ENCODE data around the gene CYP19A1.

Gene CYP19A1

DNA sequence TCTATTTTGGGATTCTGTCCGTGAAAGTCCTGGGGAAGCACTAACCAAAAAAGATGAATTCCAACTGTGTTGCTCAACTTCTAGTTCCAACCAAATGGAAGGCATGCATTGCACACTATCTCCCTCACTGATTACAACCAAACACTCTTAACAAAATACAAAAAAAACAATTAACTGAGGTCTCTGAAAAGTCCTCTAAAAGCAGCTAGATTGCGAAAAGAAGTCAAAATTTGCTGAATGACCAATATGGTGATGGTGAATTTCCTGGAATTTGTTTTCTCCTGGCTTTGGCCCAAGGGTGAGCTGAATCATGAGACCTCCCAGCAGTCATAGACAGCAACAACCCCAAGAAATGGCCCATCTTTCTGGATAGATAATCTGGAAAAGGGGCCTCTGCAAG, 28.3 kb downstream of the CYP19A1 start:
- DNase-seq: no peak
- H3K27ac Mint-ChIP-seq: no peak overlapping the region
- no peaks in the 10 kb centered on the region for H3K9me3 Mint-ChIP-seq
- H3K27me3 Mint-ChIP-seq (ENCODE audit: low read depth, poor library complexity): peaks cover 3% of the 10 kb centered on the region
- TF ChIP-seq, protein P1, sequence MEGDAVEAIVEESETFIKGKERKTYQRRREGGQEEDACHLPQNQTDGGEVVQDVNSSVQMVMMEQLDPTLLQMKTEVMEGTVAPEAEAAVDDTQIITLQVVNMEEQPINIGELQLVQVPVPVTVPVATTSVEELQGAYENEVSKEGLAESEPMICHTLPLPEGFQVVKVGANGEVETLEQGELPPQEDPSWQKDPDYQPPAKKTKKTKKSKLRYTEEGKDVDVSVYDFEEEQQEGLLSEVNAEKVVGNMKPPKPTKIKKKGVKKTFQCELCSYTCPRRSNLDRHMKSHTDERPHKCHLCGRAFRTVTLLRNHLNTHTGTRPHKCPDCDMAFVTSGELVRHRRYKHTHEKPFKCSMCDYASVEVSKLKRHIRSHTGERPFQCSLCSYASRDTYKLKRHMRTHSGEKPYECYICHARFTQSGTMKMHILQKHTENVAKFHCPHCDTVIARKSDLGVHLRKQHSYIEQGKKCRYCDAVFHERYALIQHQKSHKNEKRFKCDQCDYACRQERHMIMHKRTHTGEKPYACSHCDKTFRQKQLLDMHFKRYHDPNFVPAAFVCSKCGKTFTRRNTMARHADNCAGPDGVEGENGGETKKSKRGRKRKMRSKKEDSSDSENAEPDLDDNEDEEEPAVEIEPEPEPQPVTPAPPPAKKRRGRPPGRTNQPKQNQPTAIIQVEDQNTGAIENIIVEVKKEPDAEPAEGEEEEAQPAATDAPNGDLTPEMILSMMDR (IDR thresholded peaks at IDR 0.05): no peak
- H3K36me3 Mint-ChIP-seq (ENCODE audit: low read depth): no peaks in the 10 kb centered on the region
- no peak overlapping the region for H3K4me3 Mint-ChIP-seq
- H3K4me1 Mint-ChIP-seq: peaks cover 28% of the 10 kb centered on the region

DNA sequence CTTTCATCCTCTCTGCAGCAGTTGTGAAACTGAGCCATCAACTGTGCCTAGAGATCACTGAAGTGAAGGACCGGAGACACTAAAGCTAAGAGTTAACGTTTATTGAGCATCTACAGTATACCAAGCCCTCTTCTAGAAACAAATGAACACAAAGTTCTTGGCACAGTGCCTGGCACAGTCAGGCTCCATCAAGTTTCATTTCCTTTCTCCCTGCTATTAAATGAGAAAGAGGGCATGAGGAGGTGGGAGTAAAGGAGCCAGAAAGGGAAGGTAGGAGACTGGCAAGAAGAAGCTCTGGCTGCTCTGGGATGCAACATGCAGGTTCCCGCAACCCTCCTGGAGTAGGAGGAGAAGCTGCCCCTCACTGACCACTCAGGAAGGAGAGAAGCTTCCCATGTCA, 30.6 kb downstream of the CYP19A1 start:
- Mint-ChIP-seq H3K27me3 (ENCODE audit: low read depth, poor library complexity) (no peaks in the 10 kb centered on the region), H3K36me3 (ENCODE audit: low read depth) (no peaks in the 10 kb centered on the region), H3K27ac (no peak overlapping the region), H3K9me3 (no peaks in the 10 kb centered on the region), H3K4me1 (peaks cover 22% of the 10 kb centered on the region), H3K4me3 (no peak overlapping the region)
- TF ChIP-seq, protein P1 (IDR thresholded peaks at IDR 0.05): no peak
- DNase-seq: no peak

- H3K27me3 Mint-ChIP-seq (ENCODE audit: low read depth, poor library complexity): no peaks in the 10 kb centered on the region
These were observed 31.1 kb downstream of the CYP19A1 start for GRCh38 chr15:51307325-51307724.

DNA sequence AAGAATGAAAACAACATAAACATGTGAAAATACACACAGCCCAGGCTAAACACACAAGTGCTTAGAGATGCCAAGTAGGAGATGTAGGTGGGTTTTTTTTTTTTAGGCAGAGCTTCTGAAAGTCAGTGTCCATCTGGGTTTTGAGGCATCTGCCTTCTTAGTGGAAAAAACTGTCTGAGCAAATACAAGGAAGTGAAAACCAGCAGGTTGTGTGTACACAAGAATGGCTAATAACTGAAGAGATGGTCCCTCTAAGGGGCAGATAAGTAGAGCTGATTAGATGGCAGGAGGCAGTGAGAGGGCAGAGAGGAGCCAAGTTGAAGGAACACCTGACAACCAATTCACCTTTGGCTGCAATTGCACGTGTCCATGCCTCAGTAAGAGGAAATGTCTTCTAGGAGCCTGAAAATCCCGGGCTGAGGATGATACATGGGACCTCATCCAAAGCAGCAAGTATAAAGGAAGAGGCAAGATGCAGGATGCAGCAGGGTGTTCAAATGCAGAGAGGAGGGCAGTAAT, 34.9 kb downstream of the CYP19A1 start:
- H3K4me3 Mint-ChIP-seq: no peak overlapping the region
- TF ChIP-seq, protein P1 (IDR thresholded peaks at IDR 0.05): no peak
- peaks cover 11% of the 10 kb centered on the region for H3K4me1 Mint-ChIP-seq
- DNase-seq: no peak
- no peak overlapping the region for H3K27ac Mint-ChIP-seq
- no peaks in the 10 kb centered on the region for H3K27me3 Mint-ChIP-seq (ENCODE audit: low read depth, poor library complexity)
- H3K9me3 Mint-ChIP-seq: no peaks in the 10 kb centered on the region
- H3K36me3 Mint-ChIP-seq (ENCODE audit: low read depth): no peaks in the 10 kb centered on the region

More at GRCh38 chr15:51307325-51307724, 31.1 kb downstream of the CYP19A1 start:
- Mint-ChIP-seq H3K36me3 (ENCODE audit: low read depth) (no peaks in the 10 kb centered on the region), H3K27ac (no peak overlapping the region), H3K4me1 (peaks cover 17% of the 10 kb centered on the region), H3K9me3 (no peaks in the 10 kb centered on the region), H3K4me3 (no peak overlapping the region)
- TF ChIP-seq, protein P1 (IDR thresholded peaks at IDR 0.05): no peak
- no peak for DNase-seq

DNA sequence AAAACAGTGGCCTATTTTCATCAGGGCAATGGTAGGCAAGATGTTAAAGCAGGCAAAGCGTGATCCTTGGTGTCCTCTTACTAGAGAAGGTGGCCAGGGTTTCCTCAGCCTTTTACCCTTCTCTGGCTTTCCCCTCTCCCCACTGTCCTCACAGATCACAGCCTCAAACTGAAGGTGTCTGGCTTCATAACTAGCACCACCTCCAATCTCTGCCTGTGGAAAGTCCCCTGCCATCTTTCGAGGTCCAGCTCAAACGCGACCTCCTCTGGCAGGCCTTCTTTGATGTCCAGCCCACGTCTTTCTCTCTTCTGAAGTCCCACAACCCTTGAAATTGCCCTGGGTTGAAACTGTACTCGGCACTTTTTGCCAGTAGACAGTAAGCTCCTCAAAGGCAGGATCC, 35.9 kb downstream of the CYP19A1 start:
- no peaks in the 10 kb centered on the region for H3K27me3 Mint-ChIP-seq (ENCODE audit: low read depth, poor library complexity)
- DNase-seq: no peak
- TF ChIP-seq, protein P1 (IDR thresholded peaks at IDR 0.05): no peak
- H3K27ac Mint-ChIP-seq: no peak overlapping the region
- H3K36me3 Mint-ChIP-seq (ENCODE audit: low read depth): no peaks in the 10 kb centered on the region
- H3K4me3 Mint-ChIP-seq: no peak overlapping the region
- no peaks in the 10 kb centered on the region for H3K9me3 Mint-ChIP-seq
- H3K4me1 Mint-ChIP-seq: peaks cover 16% of the 10 kb centered on the region

DNA sequence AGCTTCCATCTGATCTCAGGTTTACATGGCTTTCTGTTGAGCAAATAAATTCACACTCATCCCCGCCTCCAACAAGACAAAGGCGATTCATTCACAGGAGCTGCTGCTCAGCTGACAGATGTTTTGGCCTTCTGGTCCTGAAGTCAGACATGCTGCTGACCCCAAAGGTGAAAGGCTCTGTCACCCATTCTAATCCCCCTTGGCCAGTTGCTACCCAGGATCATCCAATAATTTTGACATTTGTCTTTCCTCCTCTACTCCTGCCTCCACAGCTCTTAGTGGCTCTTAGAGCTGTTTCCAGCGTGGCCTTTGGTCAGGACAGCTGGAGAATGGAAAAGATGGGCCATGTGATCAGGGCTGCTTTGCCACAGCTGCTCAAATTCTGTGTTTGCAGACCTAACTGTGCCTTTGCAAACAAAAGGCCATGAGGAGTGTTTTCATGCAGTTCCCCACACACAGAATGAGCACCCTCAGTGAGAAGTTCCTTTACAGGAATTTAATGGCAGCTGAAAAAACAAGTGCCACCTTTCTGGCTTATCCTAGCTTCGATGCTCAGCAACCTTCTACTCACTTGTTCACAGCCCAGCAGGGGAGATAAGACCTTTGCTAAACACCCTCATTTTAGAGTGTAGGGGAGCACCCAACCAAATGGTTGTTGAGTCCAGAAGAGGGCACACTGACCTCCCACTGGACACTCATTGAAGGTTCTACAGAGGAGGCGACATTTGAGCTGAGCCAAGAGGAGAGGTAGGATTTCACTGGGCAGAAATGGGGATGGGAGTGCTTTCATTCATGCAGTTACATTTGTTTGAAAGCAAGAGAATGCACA, 39.0 kb downstream of the CYP19A1 start:
- DNase-seq: no peak
- no peak overlapping the region for H3K27ac Mint-ChIP-seq
- no peaks in the 10 kb centered on the region for H3K36me3 Mint-ChIP-seq (ENCODE audit: low read depth)
- H3K27me3 Mint-ChIP-seq (ENCODE audit: low read depth, poor library complexity): no peaks in the 10 kb centered on the region
- TF ChIP-seq, protein P1 (IDR thresholded peaks at IDR 0.05): no peak
- peaks cover 9% of the 10 kb centered on the region for H3K9me3 Mint-ChIP-seq
- H3K4me1 Mint-ChIP-seq: peaks cover 19% of the 10 kb centered on the region
- H3K4me3 Mint-ChIP-seq: no peak overlapping the region
